Tibial nerve (tissue), 4 donors: ENCODE results near the gene SSC5D. TPM values are rescaled to one million over a fixed set of nuclear protein-coding genes. Genes with fewer than 3 reads are reported as not detected.
A peak's percentile ranks its signal among the peaks of the same experiment; 100 is the strongest.

Experiments
- DNase-seq, 2 donors: peaks; one replicate each; pipeline ENCODE4 v3.0.0-alpha.2; 2019; ENCODE audit warnings: low spot score in 2 of 2
- H3K27ac ChIP-seq, 4 donors: fragments of 200-600 bp; sonication (generic) in 3 of 4; one replicate each; pipeline ENCODE4 v1.5.1; 2017 to 2019; ENCODE audit warnings: mild to moderate bottlenecking in 1 of 4
- H3K27me3 ChIP-seq, 2 donors: fragments of 200-600 bp; sonication (generic) in 1 of 2; one replicate each; pipeline versions ENCODE4 v1.5.1 to v1.6.0; 2017 to 2019
- H3K36me3 ChIP-seq, 3 donors: fragments of 200-600 bp; sonication (generic); one replicate each; pipeline ENCODE4 v1.5.1; 2018 to 2019
- H3K4me1 ChIP-seq, 4 donors: fragments of 200-600 bp; sonication (generic) in 3 of 4; one replicate each; pipeline ENCODE4 v1.5.1; 2017 to 2019
- H3K4me3 ChIP-seq, 4 donors: fragments of 200-600 bp; sonication (generic) in 3 of 4; one replicate each; pipeline ENCODE4 v1.5.1; 2017 to 2019; ENCODE audit warnings: mild to moderate bottlenecking in 1 of 4, moderate library complexity in 1 of 4
- H3K9me3 ChIP-seq, 4 donors: fragments of 200-600 bp; sonication (generic) in 3 of 4; one replicate each; pipeline ENCODE4 v1.5.1; 2017 to 2019
- EP300 ChIP-seq, 2 donors: sonication (generic); formaldehyde crosslinking; IDR thresholded peaks; one replicate each; pipeline ENCODE4 v1.6.1; 2017; ENCODE audit warnings: antibody characterized with exemption in 2 of 2, mild to moderate bottlenecking in 1 of 2
- POLR2A ChIP-seq, 2 donors: fragments of 450-650 bp; IDR thresholded peaks; one replicate each; pipeline ENCODE4 v1.6.1; 2017; ENCODE audit warnings: antibody characterized with exemption in 2 of 2, mild to moderate bottlenecking in 2 of 2, moderate library complexity in 2 of 2
- WGBS, 2 donors: methylation state at CpG; one replicate each; pipeline ENCODE4 v1.1.5; 2018; 5-methylcytosine and 5-hydroxymethylcytosine counted together
- total RNA-seq, 4 donors: library from RNA; depleted of rRNA; stranded (reverse); fragments of >200 nt; gene quantifications; one replicate each; pipeline ENCODE4 v1.1.0, GENCODE V29; 2016
- TF ChIP-seq, protein P1 (sequence below), 5 experiments: fragments of 200-600 bp in 3 of 5; fragments of 450-650 bp in 2 of 5; sonication (generic) in 3 of 5; IDR thresholded peaks; one replicate each; pipeline ENCODE4 v1.5.1; 2016 to 2019; ENCODE audit warnings: antibody characterized with exemption in 5 of 5, mild to moderate bottlenecking in 3 of 5, moderate library complexity in 2 of 5

The SSC5D gene
- total RNA-seq, 4 donors from 2014 or later = 3.9 to 14.5 (median 7.2) TPM

- H3K27ac ChIP-seq = peak overlapping the region in 1 of 4 donors; percentile 66
- H3K36me3 ChIP-seq = no peaks in the 10 kb centered on the region
- 0 to 5% methylated on average over 8 to 38 of the region's 72 CpGs for WGBS, 2 donors
- peaks cover 0 to 84% of the 10 kb centered on the region in 2 donors for H3K27me3 ChIP-seq
- DNase-seq = no peak
- peak overlapping the region in 1 of 4 donors; percentile 32 for H3K4me3 ChIP-seq
- no peaks in the 10 kb centered on the region for H3K9me3 ChIP-seq
- TF ChIP-seq POLR2A (IDR thresholded peaks at IDR 0.05) (no peak), EP300 (IDR thresholded peaks at IDR 0.05) (no peak)
- TF ChIP-seq, protein P1, sequence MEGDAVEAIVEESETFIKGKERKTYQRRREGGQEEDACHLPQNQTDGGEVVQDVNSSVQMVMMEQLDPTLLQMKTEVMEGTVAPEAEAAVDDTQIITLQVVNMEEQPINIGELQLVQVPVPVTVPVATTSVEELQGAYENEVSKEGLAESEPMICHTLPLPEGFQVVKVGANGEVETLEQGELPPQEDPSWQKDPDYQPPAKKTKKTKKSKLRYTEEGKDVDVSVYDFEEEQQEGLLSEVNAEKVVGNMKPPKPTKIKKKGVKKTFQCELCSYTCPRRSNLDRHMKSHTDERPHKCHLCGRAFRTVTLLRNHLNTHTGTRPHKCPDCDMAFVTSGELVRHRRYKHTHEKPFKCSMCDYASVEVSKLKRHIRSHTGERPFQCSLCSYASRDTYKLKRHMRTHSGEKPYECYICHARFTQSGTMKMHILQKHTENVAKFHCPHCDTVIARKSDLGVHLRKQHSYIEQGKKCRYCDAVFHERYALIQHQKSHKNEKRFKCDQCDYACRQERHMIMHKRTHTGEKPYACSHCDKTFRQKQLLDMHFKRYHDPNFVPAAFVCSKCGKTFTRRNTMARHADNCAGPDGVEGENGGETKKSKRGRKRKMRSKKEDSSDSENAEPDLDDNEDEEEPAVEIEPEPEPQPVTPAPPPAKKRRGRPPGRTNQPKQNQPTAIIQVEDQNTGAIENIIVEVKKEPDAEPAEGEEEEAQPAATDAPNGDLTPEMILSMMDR (IDR thresholded peaks at IDR 0.05) = no peak
- H3K4me1 ChIP-seq = peaks cover 0 to 40% (median 15%) of the 10 kb centered on the region in 4 donors
Measured at GRCh38 chr19:55442372-55442961, 45.8 kb upstream of the SSC5D start.

DNA sequence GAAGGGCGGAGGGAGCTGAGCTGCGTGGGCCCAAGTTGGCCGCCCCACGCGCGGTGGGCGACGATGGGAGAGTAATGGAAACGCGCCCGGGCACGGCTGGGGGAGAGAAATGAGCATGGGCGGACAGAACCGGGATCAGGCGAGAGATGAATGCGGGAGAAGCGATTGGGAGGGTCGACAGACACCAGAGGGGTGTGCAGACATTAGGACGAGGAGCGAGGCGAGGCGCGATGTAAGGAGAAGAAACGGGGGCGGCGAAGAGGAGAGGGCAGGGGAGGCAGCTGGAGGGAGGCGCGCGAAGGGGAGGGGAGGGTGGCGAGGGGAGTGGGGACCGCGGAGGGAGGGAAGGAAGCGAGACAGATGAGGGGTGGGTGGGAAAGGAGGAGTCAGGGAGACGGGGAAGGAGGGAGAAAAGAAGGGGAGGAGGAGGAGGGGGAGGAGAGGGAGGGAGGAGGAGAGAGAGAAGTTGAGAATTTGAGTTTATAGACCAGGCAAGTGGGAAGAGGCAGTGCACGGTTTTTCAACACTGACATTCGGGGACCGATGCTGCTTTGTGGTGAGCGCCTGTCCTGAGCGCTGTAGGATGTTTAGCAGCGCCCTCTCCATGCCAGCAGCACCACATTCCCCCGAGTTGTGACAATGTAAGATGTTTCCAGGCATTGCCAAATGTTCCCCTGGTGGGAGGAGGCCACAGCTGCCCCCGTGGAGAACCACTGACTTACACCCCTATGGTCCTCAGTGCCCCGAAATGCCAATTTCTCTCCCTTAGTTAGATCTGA lies 45.0 kb upstream of the SSC5D start, which contains the start of gene SHISA7:
TSS of gene SHISA7 (minus strand) at position 256 of the 779 bp plus-strand sequence. CDS start 437 bp downstream, outside the sequence.
- peak within 1 kb of the TSS in 1 of 4 donors; percentile 66 for H3K27ac ChIP-seq
- no peaks in the 10 kb centered on the region for H3K9me3 ChIP-seq
- no peak for DNase-seq
- H3K4me1 ChIP-seq = peaks cover 0 to 38% (median 15%) of the 10 kb centered on the region in 4 donors
- H3K27me3 ChIP-seq = peaks cover 0 to 77% of the 10 kb centered on the region in 2 donors
- no peaks in the 10 kb centered on the region for H3K36me3 ChIP-seq
- WGBS, 2 donors = 2% methylated on average over 43 of the region's 43 CpGs
- peak within 1 kb of the TSS in 1 of 4 donors; percentile 32 for H3K4me3 ChIP-seq
- TF ChIP-seq POLR2A (IDR thresholded peaks at IDR 0.05) (no peak), EP300 (IDR thresholded peaks at IDR 0.05) (no peak)
- TF ChIP-seq, protein P1 (IDR thresholded peaks at IDR 0.05) = no peak

GRCh38 chr19:55443824-55444480 lies 44.3 kb upstream of the SSC5D start:
- Histone ChIP-seq H3K4me1 (peaks cover 0 to 38% (median 15%) of the 10 kb centered on the region in 4 donors), H3K36me3 (no peaks in the 10 kb centered on the region), H3K27ac (peak overlapping the region in 1 of 4 donors; percentile 66), H3K9me3 (no peaks in the 10 kb centered on the region), H3K4me3 (no peak overlapping the region), H3K27me3 (peaks cover 0 to 70% of the 10 kb centered on the region in 2 donors)
- WGBS, 2 donors = 31 to 35% methylated on average over 18 of the region's 18 CpGs
- TF ChIP-seq EP300 (IDR thresholded peaks at IDR 0.05) (no peak), POLR2A (IDR thresholded peaks at IDR 0.05) (no peak)
- TF ChIP-seq, protein P1 (IDR thresholded peaks at IDR 0.05) = no peak
- DNase-seq = no peak

GRCh38 chr19:55444646-55445045 lies 43.6 kb upstream of the SSC5D start:
- Histone ChIP-seq H3K27me3 (peaks cover 0 to 70% of the 10 kb centered on the region in 2 donors), H3K9me3 (no peaks in the 10 kb centered on the region), H3K4me1 (peaks cover 0 to 38% (median 15%) of the 10 kb centered on the region in 4 donors), H3K27ac (no peak overlapping the region), H3K4me3 (no peak overlapping the region), H3K36me3 (no peaks in the 10 kb centered on the region)
- WGBS, 2 donors = 43 to 51% methylated on average over 10 to 11 of the region's 11 CpGs
- TF ChIP-seq EP300 (IDR thresholded peaks at IDR 0.05) (no peak), POLR2A (IDR thresholded peaks at IDR 0.05) (no peak)
- TF ChIP-seq, protein P1 (IDR thresholded peaks at IDR 0.05) = no peak
- DNase-seq = no peak
